Prostate gland (tissue), 2 donors: Measurements from ENCODE around the gene PLXDC2.

Experiments used
- CTCF ChIP-seq, 4 experiments: fragments of 200-600 bp in 2 of 4; fragments of 450-650 bp in 2 of 4; sonication (generic) in 2 of 4; IDR thresholded peaks; 1 replicate in 3 of 4; 2 replicates in 1 of 4; pipeline ENCODE4 v1.5.1; 2016 to 2019; ENCODE audit warnings: antibody characterized with exemption in 4 of 4, mild to moderate bottlenecking in 2 of 4, moderate library complexity in 2 of 4
- POLR2A ChIP-seq: fragments of 450-650 bp; IDR thresholded peaks from one replicate; pipeline ENCODE4 v1.6.1; 2016; ENCODE audit warnings: antibody characterized with exemption, mild to moderate bottlenecking

- TF ChIP-seq CTCF (IDR thresholded peaks at IDR 0.05) (no peak), POLR2A (no peak)
Observed at GRCh38 chr10:19931894-19932590, 115.8 kb downstream of the PLXDC2 start.
